WTC11 (cell line): ENCODE measurements around the gene CACNA1C. TPM values are rescaled to one million over a fixed set of nuclear protein-coding genes. Genes with fewer than 3 reads are reported as not detected.

ENCODE experiments used
- ATAC-seq: fragments of 200-7000 bp; cut with Tn5 transposase; 2 replicates; pipeline ENCODE4 v1.10.0; 2021; ENCODE audit warnings: mild to moderate bottlenecking, moderate library complexity
- CTCF ChIA-PET: fragments of 300-600 bp; sonication (Branson Sonifier 250); formaldehyde crosslinking; loops from one replicate; lab custom pipeline; 2021; ENCODE audit warnings: antibody characterized with exemption; lab: Charles Lee
- POLR2A ChIA-PET: fragments of 350-600 bp; sonication (Branson Sonifier 250); formaldehyde crosslinking; loops from one replicate; lab custom pipeline; 2021; ENCODE audit warnings: antibody characterized with exemption; lab: Charles Lee
- DNase-seq: peaks from one replicate; pipeline ENCODE4 v3.0.0; 2021; ENCODE audit warnings: low spot score
- H3K27ac Mint-ChIP-seq: 2 replicates; pipeline ENCODE4 v1.8.0; 2021; ENCODE audit warnings: mixed read lengths
- H3K27me3 Mint-ChIP-seq: 2 replicates; pipeline ENCODE4 v1.8.0; 2021; ENCODE audit warnings: low read depth, mild to moderate bottlenecking, moderate library complexity, mixed read lengths
- H3K36me3 Mint-ChIP-seq: 2 replicates; pipeline ENCODE4 v1.8.0; 2021; ENCODE audit warnings: mixed read lengths
- H3K4me1 Mint-ChIP-seq: 2 replicates; pipeline ENCODE4 v1.8.0; 2022; ENCODE audit warnings: mixed read lengths
- H3K4me3 Mint-ChIP-seq: 2 replicates; pipeline ENCODE4 v1.8.0; 2021; ENCODE audit warnings: mild to moderate bottlenecking, moderate library complexity, mixed read lengths
- H3K9me3 Mint-ChIP-seq: 2 replicates; pipeline ENCODE4 v1.8.0; 2021; ENCODE audit warnings: mixed read lengths
- ATF1 ChIP-seq: sonication (generic); formaldehyde crosslinking; IDR thresholded peaks from 2 replicates; pipeline ENCODE4 v1.8.1; 2023; ENCODE audit warnings: mild to moderate bottlenecking, moderate library complexity, missing genetic modification reagents
- E2F1 ChIP-seq: sonication (generic); formaldehyde crosslinking; IDR thresholded peaks from 2 replicates; pipeline ENCODE4 v1.8.0; 2022; ENCODE audit warnings: mild to moderate bottlenecking, missing genetic modification reagents
- E2F5 ChIP-seq: sonication (generic); formaldehyde crosslinking; IDR thresholded peaks from 2 replicates; pipeline ENCODE4 v1.8.1; 2022; ENCODE audit warnings: mild to moderate bottlenecking, moderate library complexity, missing genetic modification reagents
- ESRRA ChIP-seq: sonication (generic); formaldehyde crosslinking; IDR thresholded peaks from 2 replicates; pipeline ENCODE4 v1.8.1; 2022; ENCODE audit warnings: mild to moderate bottlenecking, missing genetic modification reagents, borderline replicate concordance
- FOXP1 ChIP-seq: sonication (generic); formaldehyde crosslinking; IDR thresholded peaks from 2 replicates; pipeline ENCODE4 v1.8.0; 2022; ENCODE audit warnings: missing genetic modification reagents, mild to moderate bottlenecking, moderate library complexity, borderline replicate concordance
- HMGA2 ChIP-seq: fragments of 250-450 bp; sonication (Bioruptor Pico); IDR thresholded peaks from 2 replicates; pipeline ENCODE4 v1.4.0; 2021; ENCODE audit warnings: mild to moderate bottlenecking, moderate library complexity
- NFATC4 ChIP-seq: fragments of 250-450 bp; sonication (Bioruptor Pico); IDR thresholded peaks from 2 replicates; pipeline ENCODE4 v1.9.0; 2021; ENCODE audit warnings: mild to moderate bottlenecking
- NFE2L1 ChIP-seq: sonication (generic); formaldehyde crosslinking; IDR thresholded peaks from 2 replicates; pipeline ENCODE4 v1.8.1; 2023; ENCODE audit warnings: missing genetic modification reagents
- NR2C2 ChIP-seq: sonication (generic); formaldehyde crosslinking; IDR thresholded peaks from 2 replicates; pipeline ENCODE4 v1.8.0; 2022; ENCODE audit warnings: mild to moderate bottlenecking, missing genetic modification reagents
- PRRX2 ChIP-seq: fragments of 250-450 bp; sonication (Bioruptor Pico); IDR thresholded peaks from 2 replicates; pipeline ENCODE4 v1.8.0; 2021; ENCODE audit warnings: mild to moderate bottlenecking
- RELA ChIP-seq: sonication (generic); formaldehyde crosslinking; IDR thresholded peaks from 2 replicates; pipeline ENCODE4 v1.8.1; 2022; ENCODE audit warnings: missing genetic modification reagents, mild to moderate bottlenecking, borderline replicate concordance
- SP1 ChIP-seq: sonication (generic); formaldehyde crosslinking; conservative IDR thresholded peaks from 2 replicates; pipeline ENCODE4 v1.8.1; 2022; ENCODE audit warnings: missing genetic modification reagents
- TEAD1 ChIP-seq: sonication (generic); formaldehyde crosslinking; IDR thresholded peaks from 2 replicates; pipeline ENCODE4 v1.8.0; 2022; ENCODE audit warnings: mild to moderate bottlenecking, missing genetic modification reagents
- TP53 ChIP-seq: sonication (generic); formaldehyde crosslinking; IDR thresholded peaks from 2 replicates; pipeline ENCODE4 v1.8.1; 2023; ENCODE audit warnings: mild to moderate bottlenecking, missing genetic modification reagents
- ZNF121 ChIP-seq: sonication (generic); formaldehyde crosslinking; IDR thresholded peaks from 2 replicates; pipeline ENCODE4 v1.8.0; 2023; ENCODE audit warnings: missing genetic modification reagents
- ZNF138 ChIP-seq: sonication (generic); formaldehyde crosslinking; conservative IDR thresholded peaks from 2 replicates; pipeline ENCODE4 v1.8.1; 2022; ENCODE audit warnings: mild to moderate bottlenecking, moderate library complexity, missing genetic modification reagents
- ZNF317 ChIP-seq: sonication (generic); formaldehyde crosslinking; IDR thresholded peaks from 2 replicates; pipeline ENCODE4 v1.8.1; 2023; ENCODE audit warnings: low read depth, mild to moderate bottlenecking, moderate library complexity, missing genetic modification reagents, borderline replicate concordance
- ZNF396 ChIP-seq: fragments of 250-450 bp; sonication (Bioruptor Pico); IDR thresholded peaks from 2 replicates; pipeline ENCODE4 v1.8.0; 2021; ENCODE audit warnings: mild to moderate bottlenecking, moderate library complexity, borderline replicate concordance
- total RNA-seq: library from RNA; stranded (reverse); gene quantifications from 3 replicates; pipeline ENCODE4 v1.2.3, GENCODE V29; 2021
- TF ChIP-seq, protein P1 (sequence below): sonication (generic); formaldehyde crosslinking; IDR thresholded peaks from 2 replicates; pipeline ENCODE4 v1.8.1; 2023; ENCODE audit warnings: mild to moderate bottlenecking, missing genetic modification reagents
- TF ChIP-seq, protein P2 (sequence below): sonication (generic); formaldehyde crosslinking; conservative IDR thresholded peaks from 2 replicates; pipeline ENCODE4 v1.8.1; 2022; ENCODE audit warnings: mild to moderate bottlenecking, missing genetic modification reagents
- TF ChIP-seq, protein P3 (sequence below): fragments of 200-600 bp; IDR thresholded peaks from 2 replicates; pipeline ENCODE4 v1.8.0; 2022; ENCODE audit warnings: antibody characterized with exemption
- TF ChIP-seq, protein P4 (sequence below): sonication (generic); formaldehyde crosslinking; IDR thresholded peaks from 2 replicates; pipeline ENCODE4 v1.8.1; 2022; ENCODE audit warnings: low read depth, missing genetic modification reagents, borderline replicate concordance
- TF ChIP-seq, protein P5 (sequence below): sonication (generic); formaldehyde crosslinking; IDR thresholded peaks from 2 replicates; pipeline ENCODE4 v1.8.1; 2023; ENCODE audit warnings: mild to moderate bottlenecking, missing genetic modification reagents, moderate library complexity
- TF ChIP-seq, protein P6 (sequence below): sonication (generic); formaldehyde crosslinking; IDR thresholded peaks from 2 replicates; pipeline ENCODE4 v1.8.0; 2022; ENCODE audit warnings: mild to moderate bottlenecking, missing genetic modification reagents
- TF ChIP-seq, protein P7 (sequence below): sonication (generic); formaldehyde crosslinking; IDR thresholded peaks from 2 replicates; pipeline ENCODE4 v1.8.0; 2022; ENCODE audit warnings: mild to moderate bottlenecking, missing genetic modification reagents

The CACNA1C gene
- total RNA-seq, 1 experiment from 2014 or later = 1.7 TPM

DNA sequence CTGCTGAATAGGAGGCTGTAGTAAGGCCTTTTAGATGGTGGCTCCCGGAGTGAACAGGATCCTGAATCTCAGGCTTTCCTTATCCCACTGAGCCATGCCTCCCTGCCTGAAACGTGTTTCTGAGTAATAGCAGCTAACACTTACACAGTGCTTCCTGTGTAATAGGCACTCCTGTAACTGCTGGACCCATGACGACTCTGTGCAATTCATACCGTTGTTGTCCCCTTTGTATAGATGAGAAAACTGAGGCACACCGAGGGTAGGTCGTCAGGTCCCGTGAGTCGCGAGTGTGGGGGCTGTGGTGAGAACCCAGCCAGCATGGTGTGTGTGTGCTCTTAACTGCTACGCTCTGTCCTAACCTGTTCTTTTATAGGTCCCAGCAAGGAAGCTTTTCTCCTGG lies 193.6 kb downstream of the CACNA1C start:
- no peaks in the 10 kb centered on the region for H3K9me3 Mint-ChIP-seq
- peaks cover 46% of the 10 kb centered on the region for H3K4me1 Mint-ChIP-seq
- POLR2A ChIA-PET = no interaction called here
- H3K27ac Mint-ChIP-seq = no peak overlapping the region
- CTCF ChIA-PET = no interaction called here
- ATAC-seq (no peak), DNase-seq (no peak)
- TF ChIP-seq, protein P1, sequence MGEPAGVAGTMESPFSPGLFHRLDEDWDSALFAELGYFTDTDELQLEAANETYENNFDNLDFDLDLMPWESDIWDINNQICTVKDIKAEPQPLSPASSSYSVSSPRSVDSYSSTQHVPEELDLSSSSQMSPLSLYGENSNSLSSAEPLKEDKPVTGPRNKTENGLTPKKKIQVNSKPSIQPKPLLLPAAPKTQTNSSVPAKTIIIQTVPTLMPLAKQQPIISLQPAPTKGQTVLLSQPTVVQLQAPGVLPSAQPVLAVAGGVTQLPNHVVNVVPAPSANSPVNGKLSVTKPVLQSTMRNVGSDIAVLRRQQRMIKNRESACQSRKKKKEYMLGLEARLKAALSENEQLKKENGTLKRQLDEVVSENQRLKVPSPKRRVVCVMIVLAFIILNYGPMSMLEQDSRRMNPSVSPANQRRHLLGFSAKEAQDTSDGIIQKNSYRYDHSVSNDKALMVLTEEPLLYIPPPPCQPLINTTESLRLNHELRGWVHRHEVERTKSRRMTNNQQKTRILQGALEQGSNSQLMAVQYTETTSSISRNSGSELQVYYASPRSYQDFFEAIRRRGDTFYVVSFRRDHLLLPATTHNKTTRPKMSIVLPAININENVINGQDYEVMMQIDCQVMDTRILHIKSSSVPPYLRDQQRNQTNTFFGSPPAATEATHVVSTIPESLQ (CRISPR knock-in tag) = no peak
- TF ChIP-seq TP53 (CRISPR knock-in tag) (no peak), NR2C2 (CRISPR knock-in tag) (no peak), ESRRA (CRISPR knock-in tag) (no peak), E2F5 (CRISPR knock-in tag) (no peak), ATF1 (CRISPR knock-in tag) (no peak), SP1 (CRISPR knock-in tag) (no peak), E2F1 (no peak)
- TF ChIP-seq, protein P2, sequence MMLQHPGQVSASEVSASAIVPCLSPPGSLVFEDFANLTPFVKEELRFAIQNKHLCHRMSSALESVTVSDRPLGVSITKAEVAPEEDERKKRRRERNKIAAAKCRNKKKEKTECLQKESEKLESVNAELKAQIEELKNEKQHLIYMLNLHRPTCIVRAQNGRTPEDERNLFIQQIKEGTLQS = no peak
- no peak overlapping the region for H3K4me3 Mint-ChIP-seq
- no peaks in the 10 kb centered on the region for H3K36me3 Mint-ChIP-seq
- no peaks in the 10 kb centered on the region for H3K27me3 Mint-ChIP-seq

- Mint-ChIP-seq H3K36me3 (no peaks in the 10 kb centered on the region), H3K9me3 (no peaks in the 10 kb centered on the region), H3K4me1 (peaks cover 46% of the 10 kb centered on the region), H3K4me3 (no peak overlapping the region), H3K27ac (0 out of 2 replicates have a peak overlapping the region, but pooled peaks have one; percentile 2), H3K27me3 (no peaks in the 10 kb centered on the region)
- no peak for ATAC-seq
- TF ChIP-seq, protein P3, sequence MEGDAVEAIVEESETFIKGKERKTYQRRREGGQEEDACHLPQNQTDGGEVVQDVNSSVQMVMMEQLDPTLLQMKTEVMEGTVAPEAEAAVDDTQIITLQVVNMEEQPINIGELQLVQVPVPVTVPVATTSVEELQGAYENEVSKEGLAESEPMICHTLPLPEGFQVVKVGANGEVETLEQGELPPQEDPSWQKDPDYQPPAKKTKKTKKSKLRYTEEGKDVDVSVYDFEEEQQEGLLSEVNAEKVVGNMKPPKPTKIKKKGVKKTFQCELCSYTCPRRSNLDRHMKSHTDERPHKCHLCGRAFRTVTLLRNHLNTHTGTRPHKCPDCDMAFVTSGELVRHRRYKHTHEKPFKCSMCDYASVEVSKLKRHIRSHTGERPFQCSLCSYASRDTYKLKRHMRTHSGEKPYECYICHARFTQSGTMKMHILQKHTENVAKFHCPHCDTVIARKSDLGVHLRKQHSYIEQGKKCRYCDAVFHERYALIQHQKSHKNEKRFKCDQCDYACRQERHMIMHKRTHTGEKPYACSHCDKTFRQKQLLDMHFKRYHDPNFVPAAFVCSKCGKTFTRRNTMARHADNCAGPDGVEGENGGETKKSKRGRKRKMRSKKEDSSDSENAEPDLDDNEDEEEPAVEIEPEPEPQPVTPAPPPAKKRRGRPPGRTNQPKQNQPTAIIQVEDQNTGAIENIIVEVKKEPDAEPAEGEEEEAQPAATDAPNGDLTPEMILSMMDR = no peak
- TF ChIP-seq ZNF138 (CRISPR knock-in tag) (no peak), FOXP1 (CRISPR knock-in tag) (no peak), NFATC4 (CRISPR knock-in tag) (no peak), PRRX2 (CRISPR knock-in tag) (no peak), NFE2L1 (CRISPR knock-in tag) (no peak), TEAD1 (CRISPR knock-in tag) (no peak), ZNF121 (no peak), HMGA2 (CRISPR knock-in tag) (no peak), RELA (no peak), ZNF317 (no peak), ZNF396 (CRISPR knock-in tag) (no peak)
- TF ChIP-seq, protein P4, sequence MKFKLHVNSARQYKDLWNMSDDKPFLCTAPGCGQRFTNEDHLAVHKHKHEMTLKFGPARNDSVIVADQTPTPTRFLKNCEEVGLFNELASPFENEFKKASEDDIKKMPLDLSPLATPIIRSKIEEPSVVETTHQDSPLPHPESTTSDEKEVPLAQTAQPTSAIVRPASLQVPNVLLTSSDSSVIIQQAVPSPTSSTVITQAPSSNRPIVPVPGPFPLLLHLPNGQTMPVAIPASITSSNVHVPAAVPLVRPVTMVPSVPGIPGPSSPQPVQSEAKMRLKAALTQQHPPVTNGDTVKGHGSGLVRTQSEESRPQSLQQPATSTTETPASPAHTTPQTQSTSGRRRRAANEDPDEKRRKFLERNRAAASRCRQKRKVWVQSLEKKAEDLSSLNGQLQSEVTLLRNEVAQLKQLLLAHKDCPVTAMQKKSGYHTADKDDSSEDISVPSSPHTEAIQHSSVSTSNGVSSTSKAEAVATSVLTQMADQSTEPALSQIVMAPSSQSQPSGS (CRISPR knock-in tag) = no peak
- TF ChIP-seq, protein P5, sequence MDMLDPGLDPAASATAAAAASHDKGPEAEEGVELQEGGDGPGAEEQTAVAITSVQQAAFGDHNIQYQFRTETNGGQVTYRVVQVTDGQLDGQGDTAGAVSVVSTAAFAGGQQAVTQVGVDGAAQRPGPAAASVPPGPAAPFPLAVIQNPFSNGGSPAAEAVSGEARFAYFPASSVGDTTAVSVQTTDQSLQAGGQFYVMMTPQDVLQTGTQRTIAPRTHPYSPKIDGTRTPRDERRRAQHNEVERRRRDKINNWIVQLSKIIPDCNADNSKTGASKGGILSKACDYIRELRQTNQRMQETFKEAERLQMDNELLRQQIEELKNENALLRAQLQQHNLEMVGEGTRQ (CRISPR knock-in tag) = no peak
- TF ChIP-seq, protein P6, sequence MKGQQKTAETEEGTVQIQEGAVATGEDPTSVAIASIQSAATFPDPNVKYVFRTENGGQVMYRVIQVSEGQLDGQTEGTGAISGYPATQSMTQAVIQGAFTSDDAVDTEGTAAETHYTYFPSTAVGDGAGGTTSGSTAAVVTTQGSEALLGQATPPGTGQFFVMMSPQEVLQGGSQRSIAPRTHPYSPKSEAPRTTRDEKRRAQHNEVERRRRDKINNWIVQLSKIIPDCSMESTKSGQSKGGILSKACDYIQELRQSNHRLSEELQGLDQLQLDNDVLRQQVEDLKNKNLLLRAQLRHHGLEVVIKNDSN (CRISPR knock-in tag) = no peak
- TF ChIP-seq, protein P7, sequence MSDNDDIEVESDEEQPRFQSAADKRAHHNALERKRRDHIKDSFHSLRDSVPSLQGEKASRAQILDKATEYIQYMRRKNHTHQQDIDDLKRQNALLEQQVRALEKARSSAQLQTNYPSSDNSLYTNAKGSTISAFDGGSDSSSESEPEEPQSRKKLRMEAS (CRISPR knock-in tag) = no peak
- CTCF ChIA-PET = no interaction called here
- no peak for DNase-seq
- POLR2A ChIA-PET = no interaction called here
These were observed 194.3 kb downstream of the CACNA1C start for GRCh38 chr12:2247120-2247519.
